Naive thymus-derived CD4-positive, alpha-beta T cell (primary cell): Measurements from ENCODE around the gene NSD2. TPM values are rescaled to one million over a fixed set of nuclear protein-coding genes. Genes with fewer than 3 reads are reported as not detected.

Experiments used
- ATAC-seq: fragments of 150-1000 bp; cut with Tn5 transposase; 2 replicates; pipeline ENCODE4 v1.10.0; 2021; ENCODE audit warnings: mild to moderate bottlenecking, moderate library complexity
- CTCF ChIA-PET: fragments of 350-600 bp; sonication (Branson Sonifier 250); formaldehyde crosslinking; loops from one replicate; lab custom pipeline; 2021; ENCODE audit warnings: antibody characterized with exemption; lab: Charles Lee
- POLR2A ChIA-PET: fragments of 350-600 bp; sonication (Branson Sonifier 250); formaldehyde crosslinking; loops from one replicate; lab custom pipeline; 2021; ENCODE audit warnings: antibody characterized with exemption, inconsistent platforms; lab: Charles Lee
- DNase-seq, 9 donors: peaks; one replicate each; pipeline versions ENCODE4 v3.0.0 to v3.0.0-alpha.2; 2020 to 2022; ENCODE audit warnings: mixed read lengths in 1 of 9
- H3K27ac ChIP-seq: one replicate; pipeline ENCODE4 v1.7.0; 2013; ENCODE audit warnings: mild to moderate bottlenecking, low read depth, low read length, moderate library complexity
- H3K27me3 ChIP-seq, 2 donors: one replicate each; pipeline ENCODE4 v1.7.0; 2013; ENCODE audit warnings: low read length in 2 of 2, mild to moderate bottlenecking in 2 of 2, moderate library complexity in 2 of 2; ENCODE audit not compliant: control insufficient read depth in 2 of 2, insufficient read depth in 2 of 2
- H3K36me3 ChIP-seq, 3 experiments: 1 replicate in 2 of 3; 2 replicates in 1 of 3; pipeline ENCODE4 v1.7.0; 2013; ENCODE audit warnings: low read length in 3 of 3, mild to moderate bottlenecking in 3 of 3, moderate library complexity in 1 of 3; ENCODE audit not compliant: insufficient read depth in 3 of 3, control insufficient read depth in 2 of 3
- H3K4me1 ChIP-seq, 2 donors: one replicate each; pipeline ENCODE4 v1.7.0; 2013; ENCODE audit warnings: low read length in 2 of 2, mild to moderate bottlenecking in 2 of 2, moderate library complexity in 1 of 2; ENCODE audit not compliant: control insufficient read depth in 2 of 2, insufficient read depth in 2 of 2
- H3K4me3 ChIP-seq: 2 replicates; pipeline ENCODE4 v1.7.0; 2013; ENCODE audit warnings: mild to moderate bottlenecking, low read length
- H3K9me3 ChIP-seq, 3 experiments: 1 replicate in 2 of 3; 2 replicates in 1 of 3; pipeline ENCODE4 v1.7.0; 2013; ENCODE audit warnings: low read length in 3 of 3; ENCODE audit not compliant: control insufficient read depth in 2 of 3
- H3K27ac Mint-ChIP-seq, 9 donors: one replicate each; pipeline ENCODE4 v1.8.0; 2020 to 2022; ENCODE audit warnings: mixed read lengths in 9 of 9, mild to moderate bottlenecking in 8 of 9, moderate library complexity in 5 of 9, inconsistent platforms in 2 of 9
- H3K27me3 Mint-ChIP-seq, 5 donors: one replicate each; pipeline ENCODE4 v1.8.0; 2021 to 2022; ENCODE audit warnings: mixed read lengths in 5 of 5, mild to moderate bottlenecking in 1 of 5
- H3K36me3 Mint-ChIP-seq, 5 donors: one replicate each; pipeline ENCODE4 v1.8.0; 2020 to 2022; ENCODE audit warnings: mixed read lengths in 5 of 5, mild to moderate bottlenecking in 3 of 5, inconsistent platforms in 1 of 5
- H3K4me1 Mint-ChIP-seq, 7 donors: one replicate each; pipeline ENCODE4 v1.8.0; 2020 to 2022; ENCODE audit warnings: mixed read lengths in 7 of 7, mild to moderate bottlenecking in 3 of 7, inconsistent platforms in 1 of 7
- H3K4me3 Mint-ChIP-seq, 10 donors: one replicate each; pipeline ENCODE4 v1.8.0; 2020 to 2022; ENCODE audit warnings: mild to moderate bottlenecking in 10 of 10, mixed read lengths in 10 of 10, moderate library complexity in 6 of 10, inconsistent platforms in 2 of 10
- H3K9me3 Mint-ChIP-seq, 11 donors: one replicate each; pipeline ENCODE4 v1.8.0; 2020 to 2022; ENCODE audit warnings: mixed read lengths in 11 of 11, mild to moderate bottlenecking in 4 of 11, inconsistent platforms in 1 of 11, moderate library complexity in 1 of 11
- intact Hi-C, 2 donors: fragments of 100-400 bp; cut with micrococcal nuclease; formaldehyde crosslinking; loops; one replicate each; pipeline ENCODE4 v1.15.1; 2023
- polyA plus RNA-seq, 2 donors: library from polyadenylated mRNA; unstranded; fragments of 300-500 nt; fragmentation: Illumina TruSeq; gene quantifications; one replicate each; pipeline ENCODE4 v1.2.3, GENCODE V29; 2021
- total RNA-seq, 6 experiments: library from RNA in 5 of 6; stranded (reverse) in 5 of 6; gene quantifications; 1 replicate in 5 of 6; 2 replicates in 1 of 6; pipeline ENCODE4 v1.2.3 and lab custom pipeline; 2021 to 2026

The NSD2 gene
- total and polyA plus RNA-seq, 7 experiments from 2014 or later: 2.7 to 207 (median 37.3) TPM

DNA sequence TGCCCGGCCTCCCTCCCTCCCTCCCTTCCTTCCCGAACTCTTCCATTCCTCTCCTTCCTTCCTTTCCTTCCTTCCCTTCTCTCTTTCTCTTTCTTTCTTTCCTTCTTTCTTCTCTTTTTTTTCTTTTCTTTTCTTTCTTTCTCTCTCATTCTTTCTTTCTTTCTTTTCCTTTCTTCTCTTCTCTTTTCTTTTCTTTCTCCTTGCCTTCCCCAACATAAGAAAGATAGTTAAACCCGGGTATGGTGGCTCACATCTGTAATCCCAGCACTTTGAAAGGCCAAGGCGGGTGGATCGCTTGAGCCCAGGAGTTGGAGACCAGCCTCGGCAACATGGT is 25.4 kb downstream of the NSD2 start:
- H3K4me3 Mint-ChIP-seq: no peak overlapping the region
- H3K9me3 ChIP-seq: no peaks in the 10 kb centered on the region
- intact Hi-C loops: no loop called here
- peaks cover 7 to 52% (median 13%) of the 10 kb centered on the region in 7 donors for H3K4me1 Mint-ChIP-seq
- H3K36me3 Mint-ChIP-seq: peaks cover 5 to 10% (median 8%) of the 10 kb centered on the region in 5 donors
- no peak for DNase-seq
- H3K27me3 Mint-ChIP-seq: no peaks in the 10 kb centered on the region
- no peak overlapping the region for H3K4me3 ChIP-seq
- no peaks in the 10 kb centered on the region for H3K9me3 Mint-ChIP-seq
- no peak for ATAC-seq
- peak overlapping the region in 3 of 9 donors; percentile 43 to 79 (median 61) for H3K27ac Mint-ChIP-seq
- H3K4me1 ChIP-seq: no peaks in the 10 kb centered on the region
- no peak overlapping the region for H3K27ac ChIP-seq
- ChIA-PET CTCF (interaction anchor here (2.2 kb wide), 1 partner anchor 203 kb away, joined by 8 read pairs; no protein-coding TSS in a partner anchor), POLR2A (no interaction called here)
- H3K27me3 ChIP-seq: no peaks in the 10 kb centered on the region
- H3K36me3 ChIP-seq: peaks cover 0 to 12% (median 0%) of the 10 kb centered on the region in 3 experiments

- CTCF ChIA-PET: interaction anchor here (0.7 to 4.4 kb wide), 7 partner anchors 26 to 205 kb away, joined by 3 to 32 read pairs (median 4); no protein-coding TSS in a partner anchor
- H3K4me3 Mint-ChIP-seq: no peak overlapping the region
- POLR2A ChIA-PET: interaction anchor here (0.6 kb wide), 1 partner anchor 72 kb away, joined by 4 read pairs; no protein-coding TSS in a partner anchor
- Histone ChIP-seq H3K36me3 (peaks cover 0 to 21% (median 0%) of the 10 kb centered on the region in 3 experiments), H3K4me3 (no peak overlapping the region), H3K27me3 (no peaks in the 10 kb centered on the region), H3K27ac (no peak overlapping the region), H3K4me1 (no peaks in the 10 kb centered on the region), H3K9me3 (no peaks in the 10 kb centered on the region)
- H3K9me3 Mint-ChIP-seq: no peaks in the 10 kb centered on the region
- peaks cover 5 to 20% (median 10%) of the 10 kb centered on the region in 5 donors for H3K36me3 Mint-ChIP-seq
- DNase-seq: no peak
- no peak for ATAC-seq
- peaks cover 7 to 58% (median 11%) of the 10 kb centered on the region in 7 donors for H3K4me1 Mint-ChIP-seq
- H3K27me3 Mint-ChIP-seq: no peaks in the 10 kb centered on the region
- intact Hi-C loops: loop anchor here in 1 of 2 donors (2.0 kb wide), 1 partner anchor 25 kb away; no protein-coding TSS in a partner anchor
- H3K27ac Mint-ChIP-seq: peak overlapping the region in 1 of 9 donors; percentile 55
Measured at GRCh38 chr4:1898007-1898406, 26.8 kb downstream of the NSD2 start.

DNA sequence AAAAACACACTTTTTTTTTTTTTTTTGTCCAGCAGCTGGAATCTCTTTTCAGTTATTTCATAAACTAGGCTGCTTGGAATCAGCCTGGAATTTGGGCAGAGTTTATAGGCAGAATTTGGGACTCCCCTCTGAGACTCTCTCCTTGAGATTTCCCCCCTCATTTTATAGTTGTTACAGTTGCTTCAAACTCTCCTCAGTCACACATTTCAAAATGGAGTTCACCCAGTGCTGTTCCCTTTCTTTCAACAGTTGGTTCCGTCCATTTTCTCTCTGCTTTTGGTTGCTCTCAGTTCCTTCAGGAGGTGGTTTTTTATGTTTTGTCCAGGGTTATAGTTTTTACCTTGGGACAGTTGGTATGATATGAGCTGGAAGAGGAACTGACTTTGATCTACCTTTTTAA is 27.5 kb downstream of the NSD2 start:
- Histone ChIP-seq H3K36me3 (peaks cover 0 to 23% (median 0%) of the 10 kb centered on the region in 3 experiments), H3K4me3 (no peak overlapping the region), H3K4me1 (no peaks in the 10 kb centered on the region), H3K9me3 (no peaks in the 10 kb centered on the region), H3K27ac (no peak overlapping the region), H3K27me3 (no peaks in the 10 kb centered on the region)
- Mint-ChIP-seq H3K4me3 (no peak overlapping the region), H3K27me3 (no peaks in the 10 kb centered on the region), H3K27ac (peak overlapping the region in 3 of 9 donors; percentile 2 to 87 (median 12)), H3K36me3 (peaks cover 10 to 27% (median 15%) of the 10 kb centered on the region in 5 donors), H3K9me3 (no peaks in the 10 kb centered on the region), H3K4me1 (peaks cover 7 to 62% (median 11%) of the 10 kb centered on the region in 7 donors)
- DNase-seq (no peak), ATAC-seq (no peak)
- CTCF ChIA-PET: interaction anchor here (0.8 to 4.4 kb wide), 12 partner anchors 10 to 205 kb away, joined by 3 to 32 read pairs (median 6); partner anchors contain the start of gene NSD2
- POLR2A ChIA-PET: no interaction called here
- intact Hi-C loops: loop anchor here (1.0 to 2.0 kb wide), 8 partner anchors 25 to 205 kb away; partner anchors contain the start of gene LETM1 (in 2 of the 2)

DNA sequence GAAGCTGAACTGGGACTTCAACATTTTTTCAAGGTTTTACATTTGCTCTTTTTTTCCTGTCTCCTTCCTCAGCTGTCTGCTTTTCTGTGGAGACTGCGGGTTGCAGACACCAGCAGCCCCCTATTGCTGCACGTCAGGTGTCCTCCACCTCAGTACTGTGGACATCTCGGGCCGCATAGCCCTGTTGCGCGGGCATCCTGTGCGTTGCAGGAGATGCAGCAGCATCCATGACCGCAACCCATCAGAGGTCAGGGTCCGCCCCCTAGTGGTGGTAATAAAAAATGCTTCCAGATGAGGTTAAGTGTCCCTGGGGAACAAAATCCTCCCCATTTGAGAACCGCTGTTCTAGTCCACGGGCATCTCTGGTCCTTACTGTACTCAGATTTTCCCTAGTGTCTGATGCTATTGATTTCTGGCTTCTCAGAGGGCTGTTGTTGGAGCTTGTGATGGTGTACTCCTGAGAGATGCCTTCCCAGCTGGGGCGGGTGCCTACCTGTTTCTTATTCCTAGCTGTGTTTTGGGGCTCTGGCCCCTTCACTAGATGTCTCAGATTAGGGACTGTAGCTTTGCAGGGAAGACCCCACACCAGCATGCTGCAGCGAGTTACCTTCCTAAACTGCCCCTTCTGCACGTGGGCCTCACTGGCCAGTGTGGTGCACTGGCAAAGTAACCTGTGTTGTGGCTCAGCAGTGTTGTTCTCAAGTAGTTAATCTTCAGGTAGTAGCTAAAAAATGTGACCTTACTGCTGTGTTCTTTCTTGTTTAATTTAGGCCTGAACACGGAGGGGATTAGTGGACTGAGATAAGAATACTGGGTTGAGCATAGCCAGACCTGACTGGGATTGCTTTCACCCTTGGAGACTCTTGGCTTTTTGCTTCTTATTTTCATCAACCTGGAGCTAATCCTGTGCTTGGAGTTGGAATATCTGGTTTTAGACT is 28.2 kb downstream of the NSD2 start:
- H3K27ac Mint-ChIP-seq: peak overlapping the region in 4 of 9 donors; percentile 2 to 87 (median 17)
- Histone ChIP-seq H3K27ac (no peak overlapping the region), H3K9me3 (no peaks in the 10 kb centered on the region), H3K4me1 (no peaks in the 10 kb centered on the region), H3K27me3 (no peaks in the 10 kb centered on the region), H3K36me3 (peaks cover 0 to 23% (median 4%) of the 10 kb centered on the region in 3 experiments), H3K4me3 (no peak overlapping the region)
- H3K4me1 Mint-ChIP-seq: peaks cover 7 to 66% (median 11%) of the 10 kb centered on the region in 7 donors
- POLR2A ChIA-PET: no interaction called here
- intact Hi-C loops: loop anchor here (1.0 to 2.0 kb wide), 8 partner anchors 26 to 206 kb away; partner anchors contain the start of gene LETM1 (in 2 of the 2)
- CTCF ChIA-PET: interaction anchor here (0.6 to 4.4 kb wide), 23 partner anchors 10 to 239 kb away, joined by 3 to 32 read pairs (median 4); partner anchors contain the start of gene NSD2
- peak overlapping the region in 4 of 10 donors; percentile 18 to 64 (median 42) for H3K4me3 Mint-ChIP-seq
- ATAC-seq: peak; percentile 97
- peaks cover 13 to 34% (median 16%) of the 10 kb centered on the region in 5 donors for H3K36me3 Mint-ChIP-seq
- H3K27me3 Mint-ChIP-seq: no peaks in the 10 kb centered on the region
- peak; percentile 55 to 82 (median 76) for DNase-seq
- H3K9me3 Mint-ChIP-seq: no peaks in the 10 kb centered on the region

DNA sequence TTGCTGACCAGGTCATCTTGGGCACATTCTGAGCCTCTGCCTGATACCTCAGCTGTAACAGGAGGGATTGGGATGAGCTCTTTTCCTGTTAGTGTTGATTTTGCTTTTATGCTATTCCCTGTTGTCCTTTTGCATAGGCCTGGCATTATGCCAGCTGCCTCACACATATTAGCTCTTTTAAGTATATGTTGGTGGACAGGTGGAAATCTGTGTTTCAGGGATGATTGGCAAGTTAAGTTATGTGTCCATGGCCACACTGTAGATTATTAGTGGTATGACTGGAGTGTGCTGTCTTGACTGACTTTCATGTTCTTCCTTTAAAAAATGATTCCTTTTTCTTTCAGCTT is 28.9 kb downstream of the NSD2 start:
- ChIA-PET CTCF (interaction anchor here (0.6 to 4.4 kb wide), 21 partner anchors 9 to 240 kb away, joined by 3 to 32 read pairs (median 4); partner anchors contain the start of gene NSD2), POLR2A (no interaction called here)
- no peak for ATAC-seq

DNA sequence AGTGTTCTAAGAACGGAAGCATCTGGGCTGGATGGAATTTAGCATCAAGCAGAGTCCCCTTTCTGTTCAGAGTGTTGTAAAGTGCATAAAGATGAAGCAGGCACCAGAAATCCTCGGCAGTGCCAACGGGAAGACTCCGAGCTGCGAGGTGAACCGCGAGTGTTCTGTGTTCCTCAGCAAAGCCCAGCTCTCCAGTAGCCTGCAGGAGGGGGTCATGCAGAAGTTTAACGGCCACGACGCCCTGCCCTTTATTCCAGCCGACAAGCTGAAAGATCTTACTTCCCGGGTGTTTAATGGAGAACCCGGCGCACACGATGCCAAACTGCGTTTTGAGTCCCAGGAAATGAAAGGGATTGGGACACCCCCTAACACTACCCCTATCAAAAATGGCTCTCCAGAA is 29.4 kb downstream of the NSD2 start:
- no peaks in the 10 kb centered on the region for H3K4me1 ChIP-seq
- ChIA-PET CTCF (interaction anchor here (0.7 to 4.4 kb wide), 13 partner anchors 9 to 240 kb away, joined by 3 to 32 read pairs (median 8); partner anchors contain the start of gene NSD2), POLR2A (no interaction called here)
- peaks cover 0 to 31% (median 4%) of the 10 kb centered on the region in 3 experiments for H3K36me3 ChIP-seq
- Mint-ChIP-seq H3K27me3 (no peaks in the 10 kb centered on the region), H3K27ac (peak overlapping the region in 1 of 9 donors; percentile 56), H3K36me3 (peaks cover 16 to 43% (median 23%) of the 10 kb centered on the region in 5 donors), H3K9me3 (no peaks in the 10 kb centered on the region), H3K4me1 (peaks cover 4 to 67% (median 10%) of the 10 kb centered on the region in 7 donors), H3K4me3 (no peak overlapping the region)
- DNase-seq (no peak), ATAC-seq (no peak)
- no peaks in the 10 kb centered on the region for H3K9me3 ChIP-seq
- H3K4me3 ChIP-seq: no peak overlapping the region
- intact Hi-C loops: no loop called here
- no peaks in the 10 kb centered on the region for H3K27me3 ChIP-seq
- no peak overlapping the region for H3K27ac ChIP-seq

More for the DNA sequence above, 28.9 kb downstream of the NSD2 start:
- Histone ChIP-seq H3K9me3 (no peaks in the 10 kb centered on the region), H3K27ac (no peak overlapping the region), H3K4me3 (no peak overlapping the region), H3K4me1 (no peaks in the 10 kb centered on the region), H3K36me3 (peaks cover 0 to 26% (median 4%) of the 10 kb centered on the region in 3 experiments), H3K27me3 (no peaks in the 10 kb centered on the region)
- intact Hi-C loops: no loop called here
- Mint-ChIP-seq H3K27me3 (no peaks in the 10 kb centered on the region), H3K4me3 (no peak overlapping the region), H3K9me3 (no peaks in the 10 kb centered on the region), H3K4me1 (peaks cover 5 to 67% (median 10%) of the 10 kb centered on the region in 7 donors), H3K27ac (no peak overlapping the region), H3K36me3 (peaks cover 16 to 39% (median 21%) of the 10 kb centered on the region in 5 donors)
- no peak for DNase-seq
